Stomach (tissue), 9 donors: ENCODE data around the gene PSMD3. TPM values are rescaled to one million over a fixed set of nuclear protein-coding genes. Genes with fewer than 3 reads are reported as not detected.
A peak's percentile ranks its signal among the peaks of the same experiment; 100 is the strongest.

Experiments used
- DNase-seq, 2 donors: peaks; one replicate each; pipeline versions ENCODE4 v3.0.0 to v3.0.0-alpha.2; 2013 to 2019
- H3K27ac ChIP-seq, 5 donors: fragments of 200-600 bp in 4 of 5; sonication (generic) in 4 of 5; one replicate each; pipeline ENCODE4 v1.5.1; 2013 to 2019; ENCODE audit warnings: mild to moderate bottlenecking in 1 of 5, moderate library complexity in 1 of 5
- H3K27me3 ChIP-seq, 3 donors: fragments of 200-600 bp; sonication (generic); one replicate each; pipeline ENCODE4 v1.5.1; 2017 to 2019; ENCODE audit warnings: mixed run types in 1 of 3
- H3K36me3 ChIP-seq, 4 donors: fragments of 200-600 bp; sonication (generic); 1 replicate in 3 of 4; 2 replicates in 1 of 4; pipeline ENCODE4 v1.5.1; 2016 to 2019
- H3K4me1 ChIP-seq, 4 donors: fragments of 200-600 bp; sonication (generic); one replicate each; pipeline ENCODE4 v1.5.1; 2016 to 2019
- H3K4me3 ChIP-seq, 4 donors: fragments of 200-600 bp; sonication (generic) in 3 of 4; one replicate each; pipeline ENCODE4 v1.5.1; 2016 to 2019; ENCODE audit warnings: mild to moderate bottlenecking in 1 of 4
- H3K9me3 ChIP-seq, 4 donors: fragments of 200-600 bp; sonication (generic); one replicate each; pipeline ENCODE4 v1.5.1; 2016 to 2019
- EP300 ChIP-seq: sonication (generic); formaldehyde crosslinking; IDR thresholded peaks from one replicate; pipeline ENCODE4 v1.6.1; 2017; ENCODE audit warnings: antibody characterized with exemption
- POLR2A ChIP-seq, 4 donors: fragments of 450-650 bp; IDR thresholded peaks; one replicate each; pipeline ENCODE4 v1.6.1; 2016; ENCODE audit warnings: antibody characterized with exemption in 4 of 4, control low read depth in 2 of 4, mild to moderate bottlenecking in 1 of 4, moderate library complexity in 1 of 4
- POLR2AphosphoS5 ChIP-seq, 3 donors: sonication (generic); formaldehyde crosslinking; IDR thresholded peaks; one replicate each; pipeline ENCODE4 v1.6.1; 2016; ENCODE audit warnings: antibody characterized with exemption in 3 of 3
- WGBS, 5 donors: extraction: QIAGEN DNeasy Blood & Tissue Kit in 3 of 5; methylation state at CpG; one replicate each; pipeline versions ENCODE4 v1.1.5 to v1.1.7; 2013 to 2018; 5-methylcytosine and 5-hydroxymethylcytosine counted together
- intact Hi-C: fragments of 100-400 bp; cut with DNase I; formaldehyde crosslinking; loops from one replicate; pipeline ENCODE4 v1.15.1; 2023; ENCODE audit warnings: low total_unique reads
- polyA plus RNA-seq, 3 donors: library from polyadenylated mRNA; stranded (reverse); fragments of 200-250 nt; gene quantifications; one replicate each; pipeline ENCODE4 v1.2.3, GENCODE V29; 2013
- total RNA-seq, 5 donors: library from RNA; depleted of rRNA; stranded (reverse); fragments of >200 nt; gene quantifications; one replicate each; pipeline versions ENCODE4 v1.1.0 to v1.2.3, GENCODE V29; 2014 to 2016
- TF ChIP-seq, protein P1 (sequence below), 7 experiments: fragments of 450-650 bp in 4 of 7; fragments of 200-600 bp in 3 of 7; sonication (generic) in 3 of 7; IDR thresholded peaks; one replicate each; pipeline ENCODE4 v1.5.1; 2016 to 2019; ENCODE audit warnings: antibody characterized with exemption in 7 of 7, control low read depth in 2 of 7, mild to moderate bottlenecking in 1 of 7
- donor health status: healthy with polysubstance abuse.
- donor health status: Bipolar disorder and iron deficiency.
- donor health status: healthy.

PSMD3 gene
- total and polyA plus RNA-seq, 8 donors: 13.4 to 140 (median 47.3) TPM

- DNase-seq: no peak
- TF ChIP-seq, protein P1, sequence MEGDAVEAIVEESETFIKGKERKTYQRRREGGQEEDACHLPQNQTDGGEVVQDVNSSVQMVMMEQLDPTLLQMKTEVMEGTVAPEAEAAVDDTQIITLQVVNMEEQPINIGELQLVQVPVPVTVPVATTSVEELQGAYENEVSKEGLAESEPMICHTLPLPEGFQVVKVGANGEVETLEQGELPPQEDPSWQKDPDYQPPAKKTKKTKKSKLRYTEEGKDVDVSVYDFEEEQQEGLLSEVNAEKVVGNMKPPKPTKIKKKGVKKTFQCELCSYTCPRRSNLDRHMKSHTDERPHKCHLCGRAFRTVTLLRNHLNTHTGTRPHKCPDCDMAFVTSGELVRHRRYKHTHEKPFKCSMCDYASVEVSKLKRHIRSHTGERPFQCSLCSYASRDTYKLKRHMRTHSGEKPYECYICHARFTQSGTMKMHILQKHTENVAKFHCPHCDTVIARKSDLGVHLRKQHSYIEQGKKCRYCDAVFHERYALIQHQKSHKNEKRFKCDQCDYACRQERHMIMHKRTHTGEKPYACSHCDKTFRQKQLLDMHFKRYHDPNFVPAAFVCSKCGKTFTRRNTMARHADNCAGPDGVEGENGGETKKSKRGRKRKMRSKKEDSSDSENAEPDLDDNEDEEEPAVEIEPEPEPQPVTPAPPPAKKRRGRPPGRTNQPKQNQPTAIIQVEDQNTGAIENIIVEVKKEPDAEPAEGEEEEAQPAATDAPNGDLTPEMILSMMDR (IDR thresholded peaks at IDR 0.05): no peak
- TF ChIP-seq POLR2AphosphoS5 (IDR thresholded peaks at IDR 0.05) (no peak), EP300 (no peak), POLR2A (IDR thresholded peaks at IDR 0.05) (no peak)
- H3K4me3 ChIP-seq: peak overlapping the region; percentile 36 to 46 (median 42)
- H3K27me3 ChIP-seq: no peaks in the 10 kb centered on the region
- H3K4me1 ChIP-seq: peaks cover 0 to 16% (median 11%) of the 10 kb centered on the region in 4 donors
- intact Hi-C loops: no loop called here
- no peaks in the 10 kb centered on the region for H3K36me3 ChIP-seq
- no peaks in the 10 kb centered on the region for H3K9me3 ChIP-seq
- H3K27ac ChIP-seq: peak overlapping the region in 4 of 5 donors; percentile 67 to 82 (median 70)
- WGBS, 5 donors: 57 to 64% (median 63%) methylated on average over 20 to 22 of the region's 22 CpGs
Observed at GRCh38 chr17:39951924-39952679, 28.5 kb upstream of the PSMD3 start.

GRCh38 chr17:39952680-39953470 is 27.7 kb upstream of the PSMD3 start:
- Histone ChIP-seq H3K4me3 (peak overlapping the region; percentile 36 to 46 (median 42)), H3K9me3 (no peaks in the 10 kb centered on the region), H3K36me3 (no peaks in the 10 kb centered on the region), H3K27ac (peak overlapping the region; percentile 5 to 82 (median 67)), H3K27me3 (no peaks in the 10 kb centered on the region), H3K4me1 (peaks cover 0 to 16% (median 11%) of the 10 kb centered on the region in 4 donors)
- peak; percentile 98 to 99 for DNase-seq
- 0 to 4% (median 1%) methylated on average over 14 to 54 of the region's 55 CpGs for WGBS, 5 donors
- TF ChIP-seq POLR2AphosphoS5 (IDR thresholded peaks at IDR 0.05): peak in 1 of 3 donors; percentile 24
- no peak for TF ChIP-seq POLR2A (IDR thresholded peaks at IDR 0.05)
- intact Hi-C loops: no loop called here

- no peaks in the 10 kb centered on the region for H3K27me3 ChIP-seq
Observed at GRCh38 chr17:39953471-39953888, 27.1 kb upstream of the PSMD3 start.

GRCh38 chr17:39954876-39955275 is 25.7 kb upstream of the PSMD3 start:
- WGBS, 5 donors: 48 to 69% (median 50%) methylated on average over 2 to 4 of the region's 4 CpGs
- H3K27ac ChIP-seq: no peak overlapping the region
- H3K27me3 ChIP-seq: no peaks in the 10 kb centered on the region
- intact Hi-C loops: no loop called here
- peaks cover 0 to 23% (median 14%) of the 10 kb centered on the region in 4 donors for H3K4me1 ChIP-seq
- H3K36me3 ChIP-seq: no peaks in the 10 kb centered on the region
- no peak overlapping the region for H3K4me3 ChIP-seq
- TF ChIP-seq POLR2AphosphoS5 (IDR thresholded peaks at IDR 0.05) (no peak), EP300 (no peak), POLR2A (IDR thresholded peaks at IDR 0.05) (no peak)
- TF ChIP-seq, protein P1 (IDR thresholded peaks at IDR 0.05): no peak
- no peaks in the 10 kb centered on the region for H3K9me3 ChIP-seq
- no peak for DNase-seq

More at GRCh38 chr17:39953471-39953888, 27.1 kb upstream of the PSMD3 start:
- Histone ChIP-seq H3K4me3 (peak overlapping the region; percentile 32 to 45 (median 38)), H3K4me1 (peaks cover 0 to 16% (median 11%) of the 10 kb centered on the region in 4 donors), H3K9me3 (no peaks in the 10 kb centered on the region), H3K27ac (peak overlapping the region; percentile 5 to 82 (median 33)), H3K36me3 (no peaks in the 10 kb centered on the region)
- TF ChIP-seq, protein P1 (IDR thresholded peaks at IDR 0.05): no peak
- TF ChIP-seq POLR2AphosphoS5 (IDR thresholded peaks at IDR 0.05) (no peak), EP300 (no peak), POLR2A (IDR thresholded peaks at IDR 0.05) (no peak)
- 36 to 49% (median 42%) methylated on average over 9 of the region's 9 CpGs for WGBS, 5 donors
- no peak for DNase-seq
- intact Hi-C loops: no loop called here
